HepG2 (cell line): ENCODE data around the gene PEAK1. TPM values are rescaled to one million over a fixed set of nuclear protein-coding genes. Genes with fewer than 3 reads are reported as not detected.

Source experiments
- ATAC-seq: fragments of 200-7000 bp; cut with Tn5 transposase; 3 replicates; pipeline ENCODE4 v1.9.1; 2020; ENCODE audit warnings: mild to moderate bottlenecking, moderate library complexity
- BruUV-seq: library from RNA; stranded (reverse); fragments of 400-500 nt; replicated peaks from 2 replicates; lab custom pipeline; 2021; lab: Mats Ljungman, UMichigan
- CTCF ChIA-PET: fragments of 300-600 bp; formaldehyde crosslinking; extraction: SDS; loops from one replicate; lab custom pipeline; 2021; ENCODE audit warnings: low total read pairs, inconsistent platforms, low intra/inter-chr PET ratio; lab: Yijun Ruan, JAX
- POLR2A ChIA-PET: fragments of 350-600 bp; sonication (Branson Sonifier 250); formaldehyde crosslinking; loops from one replicate; lab custom pipeline; 2020; ENCODE audit warnings: antibody characterized with exemption, inconsistent platforms; lab: Yijun Ruan, JAX
- DNase-seq: peaks from one replicate; pipeline ENCODE4 v3.0.0-alpha.2; 2015; ENCODE audit warnings: low spot score
- FAIRE-seq: peaks from 3 replicates; lab custom pipeline; 2011; peaks lifted over from hg19 to GRCh38; lab: Jason Lieb, UNC
- H2AFZ ChIP-seq: one replicate; pipeline ENCODE4 v1.6.1; 2011; ENCODE audit warnings: low read length, inconsistent platforms
- H3K27ac ChIP-seq: fragments of 300-600 bp; 3 replicates; pipeline ENCODE4 v1.8.0; 2011; ENCODE audit warnings: mixed run types, mild to moderate bottlenecking, mixed read lengths, low read length, inconsistent platforms; ENCODE audit not compliant: insufficient read depth; ENCODE audit errors: extremely low read length
- H3K27me3 ChIP-seq, 2 experiments: fragments of 200-600 bp in 1 of 2; 2 replicates in 1 of 2; 3 replicates in 1 of 2; pipeline versions ENCODE4 v1.6.0 to v1.8.0; 2011; ENCODE audit warnings: low read length in 2 of 2, mild to moderate bottlenecking in 2 of 2, moderate library complexity in 2 of 2, inconsistent platforms in 1 of 2; ENCODE audit not compliant: insufficient read depth in 2 of 2, control insufficient read depth in 1 of 2
- H3K36me3 ChIP-seq, 2 experiments: fragments of 200-600 bp in 1 of 2; replicated peaks in 1 of 2; 2 replicates in 1 of 2; 3 replicates in 1 of 2; pipeline versions ENCODE4 v1.5.1 to v1.8.0; 2011; ENCODE audit warnings: low read length in 2 of 2, inconsistent platforms in 1 of 2; ENCODE audit not compliant: insufficient read depth in 2 of 2, control insufficient read depth in 1 of 2
- H3K4me1 ChIP-seq: 2 replicates; pipeline ENCODE4 v1.5.1; 2012; ENCODE audit warnings: low read length, inconsistent platforms; ENCODE audit not compliant: insufficient read depth
- H3K4me2 ChIP-seq: 2 replicates; pipeline ENCODE4 v1.6.0; 2011; ENCODE audit warnings: low read depth, low read length, inconsistent platforms
- H3K4me3 ChIP-seq, 3 experiments: fragments of 200-600 bp in 1 of 3; sonication (generic), shearing (Covaris generic) in 1 of 3; replicated peaks in 1 of 3; 2 replicates each; pipeline ENCODE4 v1.5.1; 2011 to 2016; ENCODE audit warnings: low read length in 3 of 3, inconsistent platforms in 2 of 3, low read depth in 2 of 3, mild to moderate bottlenecking in 2 of 3, control low read depth in 1 of 3, mixed read lengths in 1 of 3; ENCODE audit not compliant: insufficient read depth in 1 of 3
- H3K79me2 ChIP-seq: one replicate; pipeline ENCODE4 v1.6.1; 2011; ENCODE audit warnings: low read length, inconsistent platforms; ENCODE audit not compliant: insufficient read depth
- H3K9ac ChIP-seq: 2 replicates; pipeline ENCODE4 v1.6.0; 2011; ENCODE audit warnings: mild to moderate bottlenecking, low read depth, low read length, inconsistent platforms; ENCODE audit not compliant: insufficient read depth
- H3K9me3 ChIP-seq: 2 replicates; pipeline ENCODE4 v1.5.1; 2012; ENCODE audit warnings: mild to moderate bottlenecking, low read length
- H4K20me1 ChIP-seq: 2 replicates; pipeline ENCODE4 v1.6.0; 2011; ENCODE audit warnings: inconsistent platforms, mild to moderate bottlenecking, low read length, moderate library complexity; ENCODE audit not compliant: insufficient read depth
- EZH2 ChIP-seq: conservative IDR thresholded peaks from 2 replicates; pipeline ENCODE4 v1.6.1; 2012; ENCODE audit warnings: mild to moderate bottlenecking, low read depth, low read length, moderate library complexity
- FUBP1 ChIP-seq: sonication (generic); formaldehyde crosslinking; IDR thresholded peaks from 2 replicates; pipeline ENCODE4 v1.5.1; 2020; ENCODE audit warnings: missing genetic modification reagents, mild to moderate bottlenecking, borderline replicate concordance
- HNF4G ChIP-seq, 2 experiments: sonication (generic) in 1 of 2; formaldehyde crosslinking in 1 of 2; IDR thresholded peaks; 2 replicates each; pipeline versions ENCODE4 v1.4.0 to v1.6.1; 2011 to 2020; ENCODE audit warnings: borderline replicate concordance in 2 of 2, low read depth in 2 of 2, mild to moderate bottlenecking in 2 of 2, low read length in 1 of 2, missing genetic modification reagents in 1 of 2, moderate library complexity in 1 of 2
- NR3C1 ChIP-seq: sonication (generic); formaldehyde crosslinking; IDR thresholded peaks from 2 replicates; pipeline ENCODE4 v1.4.0; 2020; ENCODE audit warnings: missing genetic modification reagents
- PLRG1 ChIP-seq: fragments of 450-650 bp; conservative IDR thresholded peaks from 2 replicates; pipeline ENCODE4 v1.6.1; 2016
- RARG ChIP-seq: sonication (generic); formaldehyde crosslinking; IDR thresholded peaks from 2 replicates; pipeline ENCODE4 v1.4.0; 2020; ENCODE audit warnings: low read depth, mild to moderate bottlenecking, missing genetic modification reagents
- RFX3 ChIP-seq: IDR thresholded peaks from 2 replicates; pipeline ENCODE4 v1.6.1; 2016; ENCODE audit warnings: missing biosample characterization, missing genetic modification reagents
- TBX2 ChIP-seq: sonication (generic); formaldehyde crosslinking; IDR thresholded peaks from 2 replicates; pipeline ENCODE4 v1.5.0; 2020; ENCODE audit warnings: missing genetic modification reagents, mild to moderate bottlenecking, borderline replicate concordance
- ZBTB25 ChIP-seq: IDR thresholded peaks from 2 replicates; pipeline ENCODE4 v1.6.1; 2018; ENCODE audit warnings: missing genetic modification reagents
- ZMAT3 ChIP-seq: sonication (generic); formaldehyde crosslinking; conservative IDR thresholded peaks from 2 replicates; pipeline ENCODE4 v1.7.0; 2021; ENCODE audit warnings: missing genetic modification reagents
- ZNF263 ChIP-seq: sonication (generic); formaldehyde crosslinking; IDR thresholded peaks from 2 replicates; pipeline ENCODE4 v1.4.0; 2020; ENCODE audit warnings: missing genetic modification reagents
- WGBS: methylation state at CpG from one replicate; pipeline ENCODE4 v1.1.6; 2017; ENCODE audit warnings: low lambda C conversion rate; 5-methylcytosine and 5-hydroxymethylcytosine counted together
- in situ Hi-C: cut with HindIII; loops from 2 replicates; pipeline ENCODE4 v1.10.0; 2017; ENCODE audit warnings: low pct_unique_long_range_greater_than_20kb; ENCODE audit not compliant: extremely low pct_ligation_motif_present
- intact Hi-C: fragments of 100-400 bp; cut with micrococcal nuclease; formaldehyde crosslinking; loops from one replicate; pipeline ENCODE4 v1.10.0; 2022; ENCODE audit not compliant: unreplicated experiment
- polyA plus RNA-seq, 8 experiments: library from polyadenylated mRNA; depleted of rRNA in 3 of 8; stranded (reverse) in 7 of 8; unstranded in 1 of 8; fragments of >200 nt; fragmentation: Illumina TruSeq in 4 of 8; extraction: Trizol in 4 of 8; gene quantifications; 2 replicates each; pipeline versions ENCODE4 v1.2.1 to v1.2.3, GENCODE V29; 2011 to 2016; ENCODE audit warnings: low read depth in 4 of 8, missing spikeins in 1 of 8, mixed read lengths in 1 of 8; ENCODE audit not compliant: insufficient read depth in 1 of 8
- total RNA-seq, 5 experiments: library from RNA; depleted of rRNA; stranded (reverse); fragments of >200 nt; fragmentation: Illumina TruSeq; extraction: Trizol; gene quantifications; 2 replicates each; pipeline ENCODE4 v1.2.3, GENCODE V29; 2016; ENCODE audit warnings: low read depth in 1 of 5

Gene PEAK1
- total and polyA plus RNA-seq, 2 of the 13 experiments (the other 11 are each of a cell fraction or from before 2014, with no cell fraction given), result 6.0 to 6.6 TPM

GRCh38 chr15:77367631-77368030 is 52.3 kb downstream of the PEAK1 start (continued):
- TF ChIP-seq HNF4G (IDR thresholded peaks at IDR 0.05; ENCODE audit: borderline replicate concordance, low read depth, low read length) (no peak), HNF4G (CRISPR knock-in tag; IDR thresholded peaks at IDR 0.05; ENCODE audit: borderline replicate concordance, low read depth) (no peak), RFX3 (CRISPR knock-in tag) (no peak), PLRG1 (no peak), RARG (CRISPR knock-in tag) (no peak), TBX2 (no peak), ZBTB25 (no peak)

GRCh38 chr15:77361456-77361855 is 58.4 kb downstream of the PEAK1 start:
- Histone ChIP-seq H3K4me3 (no peak overlapping the region), H2AFZ (no peak overlapping the region), H3K9me3 (no peaks in the 10 kb centered on the region), H3K27ac (no peak overlapping the region), H3K4me2 (no peak overlapping the region), H3K27me3 (no peaks in the 10 kb centered on the region), H3K36me3 (no peaks in the 10 kb centered on the region; a peak in 1 of 5 replicates), H3K79me2 (peaks cover 3% of the 10 kb centered on the region), H4K20me1 (no peaks in the 10 kb centered on the region), H3K9ac (no peak overlapping the region), H3K4me1 (no peaks in the 10 kb centered on the region)
- 97% methylated on average over 1 of the region's 1 CpG for WGBS
- ChIA-PET POLR2A (no interaction called here), CTCF (no interaction called here)
- no peak for FAIRE-seq
- in situ Hi-C loops (no loop called here), intact Hi-C loops (no loop called here)
- no peak for DNase-seq
- BruUV-seq, result no TSS peak
- TF ChIP-seq FUBP1 (CRISPR knock-in tag) (no peak), ZNF263 (CRISPR knock-in tag) (no peak), EZH2 (no peak), NR3C1 (CRISPR knock-in tag) (no peak), ZMAT3 (no peak)
- ATAC-seq, result no peak
